ENCODE measurements around the gene CD82.
"Not testable (repeated sequence)": the region's sequence is repeated elsewhere in the genome, so short reads cannot be mapped to it uniquely, and the experiment has no call there.

The CD82 gene

GRCh38 chr11:44556735-44557409 lies 8.6 kb upstream of the CD82 start:
- Mint-ChIP-seq H3K36me3 (ENCODE audit: low read depth) (no peaks in the 10 kb centered on the region), H3K9me3 (peaks cover 13% of the 10 kb centered on the region), H3K27ac (no peak overlapping the region), H3K4me1 (peaks cover 18% of the 10 kb centered on the region), H3K4me3 (no peak overlapping the region), H3K27me3 (ENCODE audit: low read depth, poor library complexity) (peaks cover 17% of the 10 kb centered on the region)
- TF ChIP-seq, protein P1, sequence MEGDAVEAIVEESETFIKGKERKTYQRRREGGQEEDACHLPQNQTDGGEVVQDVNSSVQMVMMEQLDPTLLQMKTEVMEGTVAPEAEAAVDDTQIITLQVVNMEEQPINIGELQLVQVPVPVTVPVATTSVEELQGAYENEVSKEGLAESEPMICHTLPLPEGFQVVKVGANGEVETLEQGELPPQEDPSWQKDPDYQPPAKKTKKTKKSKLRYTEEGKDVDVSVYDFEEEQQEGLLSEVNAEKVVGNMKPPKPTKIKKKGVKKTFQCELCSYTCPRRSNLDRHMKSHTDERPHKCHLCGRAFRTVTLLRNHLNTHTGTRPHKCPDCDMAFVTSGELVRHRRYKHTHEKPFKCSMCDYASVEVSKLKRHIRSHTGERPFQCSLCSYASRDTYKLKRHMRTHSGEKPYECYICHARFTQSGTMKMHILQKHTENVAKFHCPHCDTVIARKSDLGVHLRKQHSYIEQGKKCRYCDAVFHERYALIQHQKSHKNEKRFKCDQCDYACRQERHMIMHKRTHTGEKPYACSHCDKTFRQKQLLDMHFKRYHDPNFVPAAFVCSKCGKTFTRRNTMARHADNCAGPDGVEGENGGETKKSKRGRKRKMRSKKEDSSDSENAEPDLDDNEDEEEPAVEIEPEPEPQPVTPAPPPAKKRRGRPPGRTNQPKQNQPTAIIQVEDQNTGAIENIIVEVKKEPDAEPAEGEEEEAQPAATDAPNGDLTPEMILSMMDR (IDR thresholded peaks at IDR 0.05): peak; percentile 67
- peak; percentile 62 for DNase-seq

DNA sequence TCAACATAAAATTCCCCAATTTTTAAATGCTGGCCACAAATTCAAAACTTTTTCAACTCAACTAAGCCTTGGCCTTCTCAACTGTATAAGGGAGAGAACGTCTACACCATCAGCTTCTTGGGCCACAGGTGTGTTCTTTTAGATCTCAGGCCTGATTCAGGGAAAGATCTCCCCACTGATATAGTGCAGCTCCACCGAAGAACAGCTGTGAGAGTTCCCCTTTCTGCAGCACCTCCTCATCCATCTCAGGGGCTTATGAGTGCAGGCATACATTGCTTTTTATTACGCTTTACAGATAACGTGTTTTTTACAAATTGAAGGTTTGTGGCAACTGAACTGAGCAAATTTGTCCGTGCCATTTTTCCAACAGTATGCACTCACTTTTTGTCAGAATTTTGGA lies 8.0 kb upstream of the CD82 start:
- no peak overlapping the region for H3K4me3 Mint-ChIP-seq
- H3K27ac Mint-ChIP-seq: no peak overlapping the region
- H3K36me3 Mint-ChIP-seq (ENCODE audit: low read depth): no peaks in the 10 kb centered on the region
- peaks cover 18% of the 10 kb centered on the region for H3K4me1 Mint-ChIP-seq
- H3K27me3 Mint-ChIP-seq (ENCODE audit: low read depth, poor library complexity): peaks cover 17% of the 10 kb centered on the region
- no peak for DNase-seq
- H3K9me3 Mint-ChIP-seq: peaks cover 11% of the 10 kb centered on the region
- TF ChIP-seq, protein P1 (IDR thresholded peaks at IDR 0.05): no peak

DNA sequence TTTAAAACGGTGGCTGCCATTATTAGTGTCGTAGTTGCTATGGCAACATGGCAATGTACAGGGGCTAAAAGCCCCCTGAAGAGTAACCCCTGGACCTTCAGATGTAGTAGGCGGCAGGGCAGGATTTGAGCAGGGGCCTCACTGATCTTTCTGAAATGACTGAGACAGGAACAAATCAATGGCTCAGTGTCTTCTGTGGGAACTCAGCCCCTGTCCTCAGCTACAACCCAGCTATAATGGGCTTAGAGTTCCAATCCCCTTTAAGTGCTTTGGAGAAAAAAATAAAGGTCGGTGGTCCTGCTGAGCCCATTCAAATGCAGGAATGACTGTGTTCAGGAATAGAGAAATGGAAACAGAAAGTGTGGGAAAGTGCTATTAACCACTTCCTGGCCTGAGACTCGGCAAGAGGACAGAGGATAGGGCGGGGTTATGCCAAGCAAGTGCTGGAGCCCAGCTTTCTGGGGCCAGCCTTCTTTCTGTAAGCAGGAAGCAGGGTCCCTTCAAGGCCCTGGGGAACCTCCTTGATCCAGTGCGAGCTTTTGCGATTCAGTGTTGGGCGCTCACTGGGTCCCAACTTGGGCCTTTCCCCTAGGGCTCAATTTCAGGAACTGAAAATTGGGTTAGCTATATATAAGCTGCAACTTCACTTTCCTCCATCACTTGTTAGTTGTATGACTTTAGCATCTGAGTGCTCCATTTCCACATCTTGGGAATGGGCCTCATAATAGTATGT lies 6.1 kb upstream of the CD82 start:
- Mint-ChIP-seq H3K9me3 (no peaks in the 10 kb centered on the region), H3K27me3 (ENCODE audit: low read depth, poor library complexity) (peaks cover 12% of the 10 kb centered on the region), H3K36me3 (ENCODE audit: low read depth) (no peaks in the 10 kb centered on the region), H3K4me3 (no peak overlapping the region), H3K4me1 (peaks cover 20% of the 10 kb centered on the region), H3K27ac (no peak overlapping the region)
- no peak for DNase-seq
- TF ChIP-seq, protein P1 (IDR thresholded peaks at IDR 0.05): no peak

GRCh38 chr11:44559940-44560300 lies 5.5 kb upstream of the CD82 start:
- H3K36me3 Mint-ChIP-seq (ENCODE audit: low read depth): not testable (repeated sequence)

GRCh38 chr11:44561275-44561805 lies 4.1 kb upstream of the CD82 start:
- Mint-ChIP-seq H3K36me3 (ENCODE audit: low read depth) (no peaks in the 10 kb centered on the region), H3K9me3 (no peaks in the 10 kb centered on the region), H3K4me1 (peaks cover 25% of the 10 kb centered on the region), H3K27ac (peak overlapping the region; percentile 50), H3K27me3 (ENCODE audit: low read depth, poor library complexity) (peaks cover 19% of the 10 kb centered on the region), H3K4me3 (no peak overlapping the region)
- no peak for DNase-seq
- TF ChIP-seq, protein P1 (IDR thresholded peaks at IDR 0.05): no peak

More at GRCh38 chr11:44559940-44560300, 5.5 kb upstream of the CD82 start:
- Mint-ChIP-seq H3K4me1 (peaks cover 25% of the 10 kb centered on the region), H3K27me3 (ENCODE audit: low read depth, poor library complexity) (peaks cover 10% of the 10 kb centered on the region)
- not testable (repeated sequence) for H3K27ac Mint-ChIP-seq, H3K9me3 Mint-ChIP-seq, DNase-seq, H3K4me3 Mint-ChIP-seq

DNA sequence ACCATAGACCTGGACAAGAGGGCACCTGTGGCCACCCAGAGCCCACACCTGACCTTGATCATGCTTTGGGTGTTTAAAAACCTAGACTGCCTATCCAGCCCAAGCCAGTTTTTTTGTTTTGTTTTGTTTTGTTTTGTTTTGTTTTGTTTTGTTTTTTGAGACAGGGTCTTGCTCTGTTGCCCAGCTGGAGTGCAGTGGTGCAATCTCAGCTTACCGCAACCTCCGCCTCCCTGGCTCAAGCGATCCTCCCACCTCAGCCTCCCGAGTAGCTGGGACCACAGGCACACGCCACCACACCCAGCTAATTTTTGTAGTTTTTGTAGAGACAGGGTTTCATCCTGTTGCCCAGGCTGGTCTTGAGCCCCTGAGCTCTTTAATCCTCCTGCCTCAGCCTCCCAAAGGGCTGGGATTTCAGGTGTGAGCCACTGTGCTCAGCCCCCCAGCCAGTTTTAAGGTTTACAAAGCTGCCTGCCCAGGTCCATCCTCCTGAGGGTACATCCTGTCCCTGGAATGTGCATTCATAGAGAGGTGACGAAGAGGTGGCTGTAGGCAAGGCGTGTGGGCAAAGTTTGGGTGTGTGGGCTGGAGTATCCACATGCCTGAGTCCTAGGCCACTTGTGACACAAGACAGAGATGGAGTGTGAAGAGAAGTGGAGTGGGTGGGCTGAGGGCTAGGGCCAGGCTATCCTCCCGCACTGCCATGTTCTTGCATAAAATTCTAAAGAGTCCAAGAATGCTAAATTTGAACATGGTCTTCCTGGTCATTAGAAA lies 3.3 kb upstream of the CD82 start:
- Mint-ChIP-seq H3K4me1 (peaks cover 21% of the 10 kb centered on the region), H3K9me3 (no peaks in the 10 kb centered on the region), H3K4me3 (no peak overlapping the region), H3K36me3 (ENCODE audit: low read depth) (no peaks in the 10 kb centered on the region), H3K27me3 (ENCODE audit: low read depth, poor library complexity) (peaks cover 24% of the 10 kb centered on the region), H3K27ac (no peak overlapping the region)
- DNase-seq: no peak
- TF ChIP-seq, protein P1 (IDR thresholded peaks at IDR 0.05): no peak

All from nephron progenitor cell (in vitro differentiated cells).